NCI-H1694 treated with DMSO at 0.1 percent for 48 hours (cell line): ENCODE measurements around the gene PLXNB1.

Experiments
- DNase-seq: peaks from one replicate; lab custom pipeline; 2025; lab: John Stamatoyannopoulos, UW

Gene PLXNB1

DNA sequence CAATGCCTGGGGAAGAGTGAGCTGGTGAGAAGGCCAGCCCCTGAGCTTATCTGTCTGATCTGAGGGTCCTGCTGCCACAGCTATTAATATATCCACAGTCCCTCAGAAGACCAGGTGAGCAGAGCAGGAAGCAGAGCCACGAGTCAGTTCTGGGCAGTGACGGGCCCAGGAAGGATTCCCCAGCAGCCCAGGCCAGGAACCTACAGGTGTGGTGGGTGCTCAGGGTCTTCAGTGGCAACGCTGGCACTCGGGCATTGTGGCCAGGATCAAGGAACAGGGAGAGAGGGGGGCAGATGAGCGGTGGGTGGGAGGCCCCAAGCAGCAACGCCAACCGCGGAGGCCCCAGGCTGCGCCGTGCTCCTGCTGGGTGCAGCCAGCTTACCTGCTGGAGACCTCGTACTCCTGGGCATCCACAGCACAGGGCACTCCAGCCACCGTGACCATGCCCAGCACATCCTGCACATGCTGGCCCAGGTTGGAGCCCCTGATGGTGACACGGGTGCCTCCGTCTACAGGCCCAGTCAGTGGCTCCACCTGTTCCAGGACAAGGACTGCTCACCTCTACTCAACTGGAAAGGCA lies 12.3 kb downstream of the PLXNB1 start:
- no peak for DNase-seq

DNA sequence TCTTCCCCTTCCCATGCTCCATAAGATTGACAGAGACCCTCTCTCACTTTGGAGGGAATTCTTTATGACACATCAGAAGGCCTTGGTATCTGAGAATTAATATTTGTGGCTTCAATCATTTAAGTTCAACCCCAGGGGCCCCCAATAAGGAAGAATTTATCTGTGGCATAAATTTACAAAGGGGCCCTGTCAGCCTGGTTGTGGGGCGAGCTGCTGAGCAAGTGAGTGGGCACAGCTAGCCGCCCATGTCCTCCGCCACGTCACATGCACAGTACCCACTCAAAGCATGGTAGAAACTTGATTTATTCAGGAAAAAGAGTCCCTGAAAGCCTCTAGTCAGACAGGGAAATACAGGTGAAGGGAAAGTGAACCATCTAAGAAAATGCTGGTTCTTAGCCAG lies 13.3 kb downstream of the PLXNB1 start:
- DNase-seq, result no peak

DNA sequence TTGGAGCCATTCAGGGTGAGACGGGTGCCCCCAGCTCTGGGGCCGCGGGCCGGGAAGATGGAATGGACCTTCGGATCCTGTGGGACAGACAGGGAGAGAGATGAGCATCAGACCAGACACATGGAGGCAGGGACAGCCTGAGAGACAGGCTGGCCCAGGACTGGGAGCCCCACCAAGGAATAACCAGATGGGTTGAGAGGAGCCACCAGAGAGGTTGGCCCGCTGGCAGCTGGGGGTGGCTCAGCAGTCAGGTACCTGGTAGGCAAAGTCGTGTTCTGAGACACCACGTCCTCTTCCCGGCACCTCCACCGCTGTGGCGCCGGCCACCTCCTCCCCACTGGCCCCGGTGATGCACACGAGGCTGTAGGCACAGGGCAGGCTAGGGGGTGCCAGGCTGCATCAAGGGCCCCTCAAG lies 13.8 kb downstream of the PLXNB1 start:
- DNase-seq, result no peak

DNA sequence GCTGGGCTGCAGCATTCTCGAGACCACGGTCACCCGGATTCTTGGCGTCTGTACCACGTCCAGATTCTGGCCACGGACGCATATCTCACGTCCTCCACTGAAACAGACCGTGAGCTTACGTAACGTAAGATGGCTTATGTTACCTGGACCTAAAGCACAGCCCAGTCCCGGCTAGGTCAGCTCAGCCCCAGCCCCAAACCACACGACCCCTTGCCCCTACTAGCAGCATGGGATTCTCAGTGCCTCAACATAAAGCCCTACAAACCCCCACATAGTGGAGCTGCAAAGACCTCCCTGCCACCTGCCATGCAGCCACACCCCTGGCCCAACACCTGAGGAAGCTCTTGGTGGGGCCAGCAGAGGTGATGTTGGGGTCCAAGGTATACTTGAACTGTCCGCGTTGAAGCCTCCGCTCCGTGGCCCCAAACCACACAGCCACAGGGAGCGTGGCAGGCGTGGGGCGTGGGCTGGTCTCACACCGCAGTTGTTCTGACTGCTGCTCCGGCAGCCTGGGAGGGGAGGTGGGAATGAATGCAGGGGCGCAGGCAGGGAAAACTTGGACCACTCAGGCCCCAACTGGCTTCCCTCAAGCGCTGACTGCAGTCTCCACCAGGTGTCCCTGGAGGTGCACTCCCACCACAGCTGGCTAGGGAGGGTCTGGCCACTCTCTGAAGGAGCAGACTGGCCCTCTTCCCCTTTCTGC lies 14.5 kb downstream of the PLXNB1 start:
- DNase-seq, result no peak

DNA sequence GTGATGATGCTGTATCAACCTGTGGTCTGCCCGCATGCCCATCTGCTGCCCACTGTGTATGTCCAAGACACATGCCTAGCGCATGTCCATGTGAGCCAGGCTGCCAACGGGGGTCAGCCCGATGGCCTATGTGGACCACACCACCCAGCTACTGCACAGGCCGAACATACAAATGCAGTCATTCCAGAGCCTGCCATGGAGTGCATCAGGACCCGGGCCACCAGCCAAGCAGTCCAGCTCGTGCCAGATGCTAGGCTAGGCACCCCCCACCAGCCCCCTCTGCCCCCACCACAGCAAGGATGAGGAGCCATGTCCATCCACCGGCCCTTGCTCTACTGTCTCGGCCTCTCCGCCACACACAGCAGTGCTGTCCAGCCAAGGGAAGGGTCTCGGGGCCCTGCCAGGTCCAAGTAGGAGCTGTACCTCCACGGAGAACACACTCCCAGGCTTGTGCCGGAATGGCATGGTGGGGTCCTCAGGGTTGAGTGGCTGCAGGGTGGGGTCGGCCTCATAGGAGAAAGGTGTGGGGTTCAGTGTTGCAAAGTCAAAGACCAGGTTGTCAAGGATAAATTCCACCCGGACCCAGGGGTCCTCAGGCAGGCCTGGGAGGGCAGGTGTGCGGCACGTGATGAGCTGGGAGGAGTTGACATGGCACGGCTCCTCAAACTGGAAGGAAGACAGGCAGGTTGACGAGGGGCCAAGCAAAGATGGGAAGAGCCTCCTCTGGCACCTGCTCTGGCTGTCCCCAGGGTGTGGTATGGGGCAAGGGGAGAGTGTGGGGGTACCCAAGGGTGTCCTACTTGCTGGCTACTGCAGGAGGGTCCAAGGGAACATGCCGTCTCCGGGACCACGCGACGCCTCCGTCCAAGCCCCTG lies 15.3 kb downstream of the PLXNB1 start:
- DNase-seq, result no peak

DNA sequence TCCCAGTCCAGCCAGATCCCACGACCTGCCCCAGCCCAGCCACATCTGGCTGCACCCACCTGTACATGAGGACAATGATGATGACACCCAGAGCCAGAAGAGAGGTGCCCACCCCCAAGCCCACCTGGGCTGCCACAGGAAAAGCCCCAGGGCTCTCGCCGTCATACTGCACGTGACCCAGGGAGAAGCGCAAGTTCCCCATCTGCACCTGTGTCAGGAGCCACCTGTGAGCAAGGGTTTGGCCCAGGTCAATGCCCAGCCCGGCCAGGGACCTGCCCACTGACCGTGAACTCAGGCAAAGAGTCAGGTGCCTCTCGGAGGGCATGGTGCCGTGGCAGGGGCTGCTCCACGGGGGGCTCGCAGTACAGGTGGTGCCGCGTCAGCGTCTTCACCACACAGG lies 16.3 kb downstream of the PLXNB1 start:
- DNase-seq, result no peak

DNA sequence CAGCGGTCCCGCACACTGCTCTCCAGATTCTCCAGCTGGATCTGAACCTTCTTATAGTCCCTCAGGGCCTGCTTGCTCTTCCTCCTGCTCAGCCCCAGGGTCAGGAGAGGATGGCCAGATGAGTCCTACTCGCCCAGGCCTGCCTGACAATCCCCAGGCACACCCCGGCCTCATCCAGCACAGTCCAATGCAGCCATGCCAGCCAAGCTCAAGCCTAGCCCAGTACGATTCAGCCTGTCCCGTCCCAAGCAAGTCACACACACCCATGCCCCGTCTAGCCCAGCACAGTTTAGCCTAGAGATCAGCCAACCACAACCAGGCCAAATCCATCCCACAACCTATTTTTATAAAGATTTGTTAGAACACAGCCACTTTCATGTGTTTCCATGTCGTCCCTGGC lies 16.8 kb downstream of the PLXNB1 start:
- DNase-seq, result no peak

DNA sequence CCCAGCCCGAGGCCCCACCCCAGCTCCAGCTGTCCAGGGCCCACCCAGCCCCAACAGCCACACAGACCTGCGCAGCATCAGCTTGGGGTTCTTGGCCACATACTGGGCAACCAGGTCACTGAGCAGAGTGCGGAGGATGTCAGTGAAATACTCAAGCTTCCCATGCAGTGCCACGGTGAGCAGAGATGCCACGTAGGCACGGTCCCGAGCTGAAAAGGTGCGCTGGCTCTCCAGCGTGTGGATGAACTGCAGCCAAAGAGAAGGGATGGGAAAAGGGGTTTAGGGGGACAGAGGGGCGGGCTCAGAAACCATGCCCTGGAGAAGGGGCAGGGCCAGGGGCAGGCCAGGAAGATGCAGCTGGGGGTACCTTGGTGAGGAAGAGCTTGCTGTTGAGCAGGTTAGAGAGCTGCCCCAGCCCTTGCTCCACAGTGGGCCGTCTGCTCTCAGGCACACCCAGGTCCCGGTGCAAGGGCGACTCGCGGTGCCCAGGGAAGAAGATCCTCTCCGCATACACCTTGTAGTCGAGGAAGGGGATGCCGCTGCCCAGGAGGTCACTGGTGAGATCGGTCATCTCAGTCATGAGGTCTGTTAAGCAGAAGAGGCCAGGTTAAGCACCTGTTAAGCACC lies 17.4 kb downstream of the PLXNB1 start:
- no peak for DNase-seq

DNA sequence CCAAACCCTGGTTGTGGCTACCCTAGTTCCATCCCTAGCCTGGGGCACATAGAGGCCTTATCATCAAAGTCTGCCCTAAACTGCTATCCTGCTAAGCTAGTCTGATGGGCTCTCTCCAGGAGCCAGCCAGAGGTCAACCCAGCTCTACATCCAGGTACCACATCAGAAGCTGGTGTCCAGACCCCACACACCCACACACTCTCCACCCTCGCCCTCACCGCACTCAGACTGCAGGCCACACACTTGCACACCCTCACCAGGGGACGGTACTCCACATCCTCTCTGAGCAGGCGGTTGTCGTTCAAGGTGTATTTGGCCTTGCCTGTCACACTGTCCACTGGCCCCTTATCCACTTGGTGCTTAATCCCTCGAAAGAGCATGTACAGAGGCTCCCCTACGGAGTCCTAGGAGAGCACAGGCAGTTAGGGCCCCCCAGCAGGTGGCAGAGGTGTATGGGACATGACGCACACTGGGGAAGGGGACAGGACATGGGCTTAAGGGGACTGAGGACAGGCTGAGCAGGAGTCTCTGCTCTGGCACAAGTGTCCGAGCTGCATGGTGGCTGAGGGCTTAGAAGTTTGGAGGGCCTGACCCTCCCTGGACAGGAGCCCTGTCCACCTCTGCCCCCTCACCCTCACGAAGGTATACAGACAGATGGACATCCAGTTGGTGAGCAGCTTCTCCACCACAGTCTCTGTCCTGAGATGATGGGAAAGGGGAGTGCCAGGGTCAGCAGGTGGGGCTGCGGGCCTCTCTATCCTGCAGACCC lies 18.1 kb downstream of the PLXNB1 start:
- no peak for DNase-seq

DNA sequence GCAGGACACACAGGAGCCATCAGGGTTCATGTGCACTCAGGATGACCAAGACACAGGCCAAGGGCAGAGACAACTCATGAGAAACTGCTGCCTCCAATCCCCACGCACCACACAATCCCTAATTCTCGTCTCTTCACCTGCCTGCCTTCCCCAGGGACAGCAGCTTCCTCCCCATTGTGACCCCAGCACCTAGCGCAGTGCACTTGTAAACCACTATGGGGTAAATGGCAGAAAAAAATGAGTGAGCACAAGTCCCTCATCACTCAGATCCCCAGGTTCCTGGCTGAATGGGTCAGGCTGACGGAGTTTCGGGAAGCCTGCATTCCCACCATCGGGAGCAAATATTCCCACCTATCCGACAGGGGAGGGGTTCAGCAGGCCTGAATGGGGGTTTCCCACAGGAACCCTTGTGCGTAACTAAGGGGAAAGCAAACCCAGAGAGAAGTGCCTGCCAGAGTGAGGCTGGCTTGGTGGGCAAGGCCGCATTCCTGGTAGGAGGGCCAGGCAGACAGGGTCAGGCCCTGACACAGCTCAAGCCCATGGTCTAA lies 18.8 kb downstream of the PLXNB1 start:
- DNase-seq, result no peak

DNA sequence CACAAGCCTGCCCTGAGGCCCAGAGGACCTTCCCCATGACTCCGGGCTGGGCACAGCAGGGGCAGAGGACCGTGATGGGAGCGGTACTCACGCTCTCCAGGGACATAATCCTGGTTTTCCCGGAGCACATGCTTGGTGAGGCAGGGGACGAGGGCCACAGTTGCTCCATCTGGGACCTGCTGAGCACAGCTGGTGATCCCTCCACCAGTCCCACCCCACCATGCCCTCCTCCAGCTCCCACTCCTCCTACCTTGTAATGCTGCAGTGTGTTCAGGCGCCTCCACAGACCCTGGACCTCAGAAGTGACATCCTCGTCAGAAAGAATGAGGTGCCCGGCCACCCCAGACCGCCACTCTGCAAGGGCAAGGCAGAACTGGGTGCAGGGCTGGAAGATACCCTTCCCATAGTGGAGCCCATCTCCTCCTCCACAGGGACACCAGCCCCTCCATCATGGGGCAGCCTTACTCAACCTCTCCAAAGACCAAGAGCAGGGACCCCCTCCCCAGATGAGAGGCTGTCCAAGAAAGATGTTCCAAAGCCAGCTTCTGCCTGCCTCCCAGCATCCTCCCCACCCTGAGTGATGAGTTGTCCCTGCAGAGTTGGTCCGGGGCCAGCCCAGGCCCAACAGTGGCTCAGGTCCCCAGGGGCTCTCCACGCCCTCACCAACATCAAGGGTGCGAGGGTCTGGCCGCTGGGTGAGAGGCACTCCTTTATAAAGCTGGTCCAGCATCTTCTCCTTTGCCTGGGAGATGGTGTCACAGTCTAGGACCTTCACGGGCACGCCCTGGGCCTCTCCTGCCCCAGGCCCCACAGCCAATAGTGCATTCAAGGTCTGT lies 19.5 kb downstream of the PLXNB1 start:
- no peak for DNase-seq

DNA sequence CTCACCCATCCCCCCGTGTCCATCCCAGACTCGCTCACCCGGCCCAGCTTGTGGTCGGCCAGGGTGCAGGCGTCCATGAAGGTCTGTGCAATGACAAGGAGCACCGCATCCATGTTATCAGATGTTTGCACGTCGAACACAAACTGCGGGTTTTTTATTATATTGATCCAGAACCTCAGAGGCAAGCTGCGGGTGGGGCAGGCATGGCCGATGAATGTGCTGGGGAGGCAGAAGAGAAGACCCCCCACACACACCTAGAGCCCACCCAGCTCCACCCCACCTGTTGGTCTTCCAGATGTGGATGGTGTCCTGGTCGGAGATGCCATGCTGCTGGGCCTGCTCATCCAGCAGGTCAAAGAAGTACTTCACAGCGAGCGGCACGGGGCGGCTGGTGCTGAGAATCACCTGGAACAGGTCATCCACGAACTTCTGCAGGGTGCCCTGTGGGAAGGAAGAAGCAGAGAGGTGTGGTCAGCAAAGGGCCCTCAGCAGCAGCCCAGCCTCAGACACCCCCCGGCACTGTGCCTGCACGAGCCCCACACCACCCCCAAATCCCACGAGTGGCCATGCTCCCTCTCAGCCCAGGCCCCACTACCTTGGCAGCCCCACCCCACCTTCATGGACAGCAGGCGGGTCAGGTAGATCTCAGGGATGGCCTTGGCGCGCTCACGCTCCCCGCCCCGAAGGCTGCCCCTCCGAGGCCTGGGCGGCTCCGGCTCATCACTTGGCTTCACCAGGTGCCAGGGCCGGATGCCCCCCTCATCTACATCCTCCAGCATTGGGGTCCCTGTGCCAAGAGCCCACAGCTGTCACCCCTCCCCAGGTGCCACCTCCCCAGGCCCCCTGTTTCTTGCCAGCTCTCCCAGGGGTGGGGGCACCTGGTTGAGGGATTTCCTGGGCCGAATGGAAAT lies 20.3 kb downstream of the PLXNB1 start:
- no peak for DNase-seq

DNA sequence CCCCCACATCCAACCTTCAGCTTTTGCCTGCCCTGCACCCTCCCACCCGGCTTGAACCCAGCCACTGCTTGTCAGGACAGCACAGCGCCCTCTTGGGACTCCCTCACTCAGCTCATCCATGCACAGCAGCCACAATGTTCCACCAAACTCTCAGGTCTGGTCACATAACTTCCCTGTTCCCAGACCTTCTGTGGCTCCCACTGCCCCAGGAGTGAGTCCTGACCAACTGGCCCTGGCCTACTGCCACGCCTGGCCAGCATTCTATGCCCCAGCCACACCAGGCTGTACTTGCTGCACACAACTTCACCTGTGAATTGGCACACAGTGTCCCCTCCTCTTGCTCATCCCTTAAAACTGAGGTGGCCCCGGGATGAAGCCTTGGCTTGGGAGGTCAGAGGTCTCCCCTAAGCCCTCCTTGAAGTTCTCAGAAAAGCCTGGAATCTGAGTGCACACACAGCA lies 21.0 kb downstream of the PLXNB1 start:
- DNase-seq, result no peak

DNA sequence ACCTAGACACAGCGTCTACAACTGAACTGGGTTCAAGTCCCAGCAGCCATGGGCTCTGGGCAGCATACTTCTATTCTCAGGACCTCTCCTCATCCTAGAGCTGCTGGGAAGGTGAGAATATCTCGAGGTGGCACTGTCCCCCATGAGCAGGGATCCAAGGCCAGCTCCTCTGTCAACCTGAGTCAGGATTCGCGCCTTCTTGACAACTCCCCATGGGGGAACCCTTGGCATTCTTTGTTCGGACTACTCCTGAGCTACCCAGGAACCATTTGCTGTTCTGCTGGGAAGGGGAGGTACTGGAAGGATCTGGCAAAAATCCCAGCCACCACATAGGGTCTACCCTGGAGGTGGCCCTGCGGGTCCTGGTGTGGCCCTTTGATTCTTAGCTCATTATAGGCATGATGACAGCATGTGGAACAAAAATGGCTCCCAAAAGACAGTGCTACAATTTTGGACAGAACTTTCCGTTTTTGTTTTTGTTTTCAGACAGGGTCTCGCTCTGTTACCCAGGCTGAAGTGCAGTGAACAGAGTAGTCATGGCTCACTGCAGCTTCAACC lies 22.3 kb downstream of the PLXNB1 start:
- DNase-seq, result no peak

DNA sequence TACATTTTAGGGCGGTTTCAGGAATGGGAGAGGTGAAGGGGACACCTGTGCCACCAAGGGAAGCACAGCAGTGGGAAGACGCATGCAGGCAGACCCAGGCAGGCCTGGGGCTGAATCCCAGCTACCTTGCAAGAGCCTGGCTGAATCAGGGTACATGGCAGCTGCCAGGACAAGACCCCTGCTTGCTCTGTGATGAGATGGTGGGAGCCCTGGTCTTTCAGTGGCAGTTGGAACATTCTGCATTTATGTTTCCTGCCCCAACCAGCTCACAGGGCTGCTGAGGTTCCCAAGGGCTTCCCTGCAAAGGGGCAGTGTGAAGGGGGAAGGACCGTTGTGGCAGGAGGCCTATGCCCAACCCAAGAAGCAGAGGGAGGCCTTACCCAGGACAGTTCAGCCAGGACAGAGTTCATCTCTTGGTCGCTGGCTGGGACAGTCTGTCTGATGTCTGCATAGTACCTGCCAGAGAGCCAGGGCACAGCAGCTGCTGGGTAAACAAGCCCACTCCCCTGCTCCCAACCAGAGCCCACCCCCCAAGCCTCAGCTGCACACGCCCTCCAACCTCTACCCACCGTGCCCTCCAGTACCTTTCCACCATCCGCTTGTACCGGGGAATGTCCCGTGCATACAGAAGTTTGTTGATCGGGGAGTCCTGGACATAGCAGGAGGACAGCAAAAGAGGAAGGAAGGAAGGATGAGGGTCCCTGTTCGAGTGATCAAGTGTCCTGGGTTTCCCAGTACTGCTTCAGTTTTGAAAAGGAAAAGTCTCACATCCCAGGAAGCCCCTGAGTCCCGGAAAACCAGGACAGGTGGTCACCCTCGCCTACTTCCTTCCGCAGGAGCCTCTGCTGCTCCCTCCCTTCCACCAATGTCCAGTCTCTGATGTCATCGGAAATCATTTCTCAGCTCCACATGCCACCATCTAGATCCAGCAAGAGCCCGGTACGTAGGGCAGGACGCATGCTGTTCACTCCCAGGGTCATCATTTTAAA lies 23.1 kb downstream of the PLXNB1 start:
- no peak for DNase-seq

DNA sequence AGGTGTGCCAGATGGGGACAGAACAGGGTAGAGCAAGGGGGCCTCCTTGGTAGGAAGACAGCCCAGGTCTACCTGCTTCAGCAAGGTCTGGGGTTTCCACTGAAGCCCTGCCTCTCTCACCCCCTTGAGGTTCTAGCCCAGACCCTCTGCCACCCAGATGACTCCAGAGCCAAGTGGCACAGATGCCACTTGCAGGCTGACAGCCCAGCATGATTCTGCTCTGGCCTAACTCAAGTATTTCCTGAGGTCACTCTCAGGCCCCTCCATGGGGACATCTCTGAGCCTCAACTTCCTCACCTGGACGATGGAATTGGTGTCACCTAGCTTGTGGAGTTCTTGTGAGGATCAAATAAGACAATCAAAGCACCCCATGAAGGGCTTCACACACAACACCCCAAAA lies 23.9 kb downstream of the PLXNB1 start:
- DNase-seq, result no peak

DNA sequence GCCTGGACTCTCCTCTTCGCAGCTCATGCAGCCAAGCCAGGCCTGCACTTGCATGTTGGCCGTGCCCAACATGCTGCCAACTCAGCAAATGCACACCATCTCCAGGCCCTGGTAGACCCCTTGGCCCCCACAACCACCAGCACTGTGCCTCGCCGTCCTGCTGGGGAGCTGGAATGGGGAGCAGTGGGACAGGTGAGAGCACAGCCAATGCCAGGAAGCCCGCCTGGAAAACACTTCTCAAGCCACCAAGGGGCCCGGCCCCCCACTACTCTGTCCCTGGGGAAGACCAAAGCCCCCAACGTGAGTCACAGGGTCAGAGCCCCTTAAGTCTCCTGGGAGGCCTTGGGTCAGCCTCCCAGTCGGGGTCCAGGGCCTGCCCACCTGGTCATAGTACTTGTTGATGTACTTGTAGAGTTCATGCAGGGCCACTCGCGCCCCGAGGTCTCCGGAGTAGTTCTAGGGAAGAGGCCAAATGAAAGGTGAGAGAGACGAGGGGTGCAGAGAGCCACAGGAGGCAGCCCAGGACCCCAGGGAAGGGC lies 24.5 kb downstream of the PLXNB1 start:
- DNase-seq, result no peak
